Suprapubic skin (tissue), 4 donors: ENCODE data around the gene C17orf107. TPM values are rescaled to one million over a fixed set of nuclear protein-coding genes. Genes with fewer than 3 reads are reported as not detected.

Experiments used
- DNase-seq, 2 donors: peaks; one replicate each; pipeline ENCODE4 v3.0.0-alpha.2; 2019; ENCODE audit warnings: low spot score in 2 of 2
- H3K27ac ChIP-seq: fragments of 200-600 bp; sonication (generic); one replicate; pipeline ENCODE4 v1.5.1; 2019
- H3K27me3 ChIP-seq: fragments of 200-600 bp; sonication (generic); one replicate; pipeline ENCODE4 v1.5.1; 2019
- H3K36me3 ChIP-seq: fragments of 200-600 bp; sonication (generic); one replicate; pipeline ENCODE4 v1.5.1; 2019
- H3K4me1 ChIP-seq: fragments of 200-600 bp; sonication (generic); one replicate; pipeline ENCODE4 v1.5.1; 2019
- H3K4me3 ChIP-seq: fragments of 200-600 bp; sonication (generic); one replicate; pipeline ENCODE4 v1.5.1; 2019; ENCODE audit warnings: mild to moderate bottlenecking
- H3K9me3 ChIP-seq: fragments of 200-600 bp; sonication (generic); one replicate; pipeline ENCODE4 v1.5.1; 2019
- CTCF ChIP-seq, 2 donors: fragments of 200-600 bp in 1 of 2; fragments of 450-650 bp in 1 of 2; sonication (generic) in 1 of 2; IDR thresholded peaks; one replicate each; pipeline ENCODE4 v1.5.1; 2016 to 2019; ENCODE audit warnings: antibody characterized with exemption in 2 of 2, mild to moderate bottlenecking in 1 of 2, moderate library complexity in 1 of 2
- EP300 ChIP-seq: sonication (generic); formaldehyde crosslinking; IDR thresholded peaks from one replicate; pipeline ENCODE4 v1.6.1; 2017; ENCODE audit warnings: antibody characterized with exemption
- POLR2A ChIP-seq, 2 donors: fragments of 450-650 bp; IDR thresholded peaks; one replicate each; pipeline ENCODE4 v1.6.1; 2017; ENCODE audit warnings: antibody characterized with exemption in 2 of 2, mild to moderate bottlenecking in 2 of 2, moderate library complexity in 2 of 2
- POLR2AphosphoS5 ChIP-seq, 3 donors: sonication (generic); formaldehyde crosslinking; IDR thresholded peaks; one replicate each; pipeline ENCODE4 v1.6.1; 2017; ENCODE audit warnings: antibody characterized with exemption in 3 of 3
- WGBS: methylation state at CpG from one replicate; pipeline ENCODE4 v1.1.5; 2018; 5-methylcytosine and 5-hydroxymethylcytosine counted together
- total RNA-seq, 4 donors: library from RNA; depleted of rRNA; stranded (reverse); fragments of >200 nt; gene quantifications; one replicate each; pipeline ENCODE4 v1.1.0, GENCODE V29; 2016

The C17orf107 gene
- total RNA-seq, 4 donors from 2014 or later, result 3.7 to 9.8 (median 7.5) TPM

GRCh38 chr17:4896332-4897197 is 2.8 kb upstream of the C17orf107 start:
- no peaks in the 10 kb centered on the region for H3K27me3 ChIP-seq
- TF ChIP-seq CTCF (IDR thresholded peaks at IDR 0.05) (no peak), POLR2AphosphoS5 (IDR thresholded peaks at IDR 0.05) (no peak), POLR2A (IDR thresholded peaks at IDR 0.05) (no peak), EP300 (no peak)
- H3K36me3 ChIP-seq, result peaks cover 58% of the 10 kb centered on the region
- 79% methylated on average over 20 of the region's 27 CpGs for WGBS
- H3K4me3 ChIP-seq, result no peak overlapping the region
- H3K9me3 ChIP-seq, result no peaks in the 10 kb centered on the region
- H3K27ac ChIP-seq, result no peak overlapping the region
- DNase-seq, result no peak
- H3K4me1 ChIP-seq, result peaks cover 28% of the 10 kb centered on the region

- Histone ChIP-seq H3K4me1 (peaks cover 29% of the 10 kb centered on the region), H3K4me3 (no peak overlapping the region), H3K27ac (no peak overlapping the region), H3K9me3 (no peaks in the 10 kb centered on the region), H3K27me3 (no peaks in the 10 kb centered on the region), H3K36me3 (peaks cover 51% of the 10 kb centered on the region)
- DNase-seq, result peak in 1 of 2 donors; percentile 64
- no peak for TF ChIP-seq CTCF (IDR thresholded peaks at IDR 0.05)
- 81% methylated on average over 10 of the region's 10 CpGs for WGBS
Measured at GRCh38 chr17:4897198-4897687, 2.1 kb upstream of the C17orf107 start.

GRCh38 chr17:4897785-4898184 is 1.6 kb upstream of the C17orf107 start:
- no peak for DNase-seq
- H3K36me3 ChIP-seq, result peaks cover 46% of the 10 kb centered on the region
- H3K4me1 ChIP-seq, result peaks cover 34% of the 10 kb centered on the region
- no peaks in the 10 kb centered on the region for H3K27me3 ChIP-seq
- no peak for TF ChIP-seq CTCF (IDR thresholded peaks at IDR 0.05)
- no peak for TF ChIP-seq POLR2A (IDR thresholded peaks at IDR 0.05)
- no peak for TF ChIP-seq POLR2AphosphoS5 (IDR thresholded peaks at IDR 0.05)
- no peak for TF ChIP-seq EP300
- H3K27ac ChIP-seq, result no peak overlapping the region
- H3K9me3 ChIP-seq, result no peaks in the 10 kb centered on the region
- no peak overlapping the region for H3K4me3 ChIP-seq
- 87% methylated on average over 5 of the region's 5 CpGs for WGBS

- 72% methylated on average over 8 of the region's 8 CpGs for WGBS
- peaks cover 40% of the 10 kb centered on the region for H3K36me3 ChIP-seq
Measured at GRCh38 chr17:4898351-4898750, 985 bp upstream of the C17orf107 start.

More at GRCh38 chr17:4898351-4898750, 985 bp upstream of the C17orf107 start:
- Histone ChIP-seq H3K4me1 (peaks cover 40% of the 10 kb centered on the region), H3K4me3 (peak overlapping the region; percentile 63), H3K27ac (no peak overlapping the region), H3K9me3 (no peaks in the 10 kb centered on the region), H3K27me3 (no peaks in the 10 kb centered on the region)
- TF ChIP-seq POLR2A (IDR thresholded peaks at IDR 0.05) (no peak), EP300 (no peak), CTCF (IDR thresholded peaks at IDR 0.05) (no peak), POLR2AphosphoS5 (IDR thresholded peaks at IDR 0.05) (no peak)
- no peak for DNase-seq
